H9 (cell line): ENCODE results near the gene HOXB6. TPM values are rescaled to one million over a fixed set of nuclear protein-coding genes. Genes with fewer than 3 reads are reported as not detected.
A peak's percentile ranks its signal among the peaks of the same experiment; 100 is the strongest.

Experiments
- DNase-seq: peaks from one replicate; pipeline ENCODE4 v3.0.0-alpha.2; 2017
- H2AFZ ChIP-seq: one replicate; pipeline ENCODE4 v1.6.1; 2013; ENCODE audit warnings: mild to moderate bottlenecking, low read length, control low read depth, moderate library complexity
- H2AK5ac ChIP-seq: 2 replicates; pipeline ENCODE4 v1.6.1; 2013; ENCODE audit warnings: low read length, control low read depth, mixed read lengths; ENCODE audit not compliant: insufficient read length
- H2BK120ac ChIP-seq: one replicate; pipeline ENCODE4 v1.6.1; 2013; ENCODE audit warnings: low read depth, mild to moderate bottlenecking, low read length, control low read depth, inconsistent platforms; ENCODE audit not compliant: poor library complexity, severe bottlenecking
- H2BK12ac ChIP-seq: 2 replicates; pipeline ENCODE4 v1.6.1; 2013; ENCODE audit warnings: low read length, control low read depth, mixed read lengths, low read depth; ENCODE audit not compliant: insufficient read length
- H2BK15ac ChIP-seq: 2 replicates; pipeline ENCODE4 v1.6.1; 2013; ENCODE audit warnings: low read depth, low read length, control low read depth
- H2BK20ac ChIP-seq: one replicate; pipeline ENCODE4 v1.6.1; 2013; ENCODE audit warnings: low read depth, mild to moderate bottlenecking, low read length, control low read depth, inconsistent platforms; ENCODE audit not compliant: poor library complexity, severe bottlenecking
- H2BK5ac ChIP-seq: 2 replicates; pipeline ENCODE4 v1.6.1; 2013; ENCODE audit warnings: low read length, control low read depth, mixed read lengths; ENCODE audit not compliant: insufficient read length
- H3K14ac ChIP-seq: 2 replicates; pipeline ENCODE4 v1.6.1; 2013; ENCODE audit warnings: low read length, control low read depth; ENCODE audit not compliant: insufficient read depth
- H3K18ac ChIP-seq: 2 replicates; pipeline ENCODE4 v1.6.1; 2013; ENCODE audit warnings: low read depth, mild to moderate bottlenecking, mixed read lengths, low read length, control low read depth; ENCODE audit not compliant: insufficient read length
- H3K23ac ChIP-seq: 2 replicates; pipeline ENCODE4 v1.6.1; 2013; ENCODE audit warnings: low read length, control low read depth, mixed read lengths, low read depth; ENCODE audit not compliant: insufficient read length
- H3K23me2 ChIP-seq: 2 replicates; pipeline ENCODE4 v1.6.1; 2013; ENCODE audit warnings: low read depth, mild to moderate bottlenecking, mixed read lengths, low read length, control low read depth; ENCODE audit not compliant: insufficient read length, poor library complexity, severe bottlenecking
- H3K27ac ChIP-seq: 2 replicates; pipeline ENCODE4 v1.5.1; 2013; ENCODE audit warnings: low read length, control low read depth, mixed read lengths, low read depth; ENCODE audit not compliant: insufficient read length
- H3K27me3 ChIP-seq: 2 replicates; pipeline ENCODE4 v1.6.1; 2013; ENCODE audit warnings: low read length, control low read depth, inconsistent platforms; ENCODE audit not compliant: insufficient read depth
- H3K4ac ChIP-seq: 2 replicates; pipeline ENCODE4 v1.6.1; 2013; ENCODE audit warnings: low read depth, mild to moderate bottlenecking, control low read depth, inconsistent platforms, low read length, moderate library complexity
- H3K4me1 ChIP-seq: 2 replicates; pipeline ENCODE4 v1.6.1; 2013; ENCODE audit warnings: low read length, control low read depth, inconsistent platforms; ENCODE audit not compliant: insufficient read depth
- H3K4me2 ChIP-seq: 2 replicates; pipeline ENCODE4 v1.6.1; 2013; ENCODE audit warnings: low read length, control low read depth, mixed read lengths; ENCODE audit not compliant: insufficient read length, insufficient read depth
- H3K56ac ChIP-seq: 2 replicates; pipeline ENCODE4 v1.6.1; 2013; ENCODE audit warnings: low read depth, mild to moderate bottlenecking, mixed read lengths, low read length, control low read depth; ENCODE audit not compliant: insufficient read length
- H3K79me1 ChIP-seq: 2 replicates; pipeline ENCODE4 v1.6.1; 2013; ENCODE audit warnings: low read depth, mild to moderate bottlenecking, moderate library complexity, low read length, control low read depth, inconsistent platforms; ENCODE audit not compliant: insufficient read depth, poor library complexity, severe bottlenecking
- H3K79me2 ChIP-seq: 2 replicates; pipeline ENCODE4 v1.6.1; 2013; ENCODE audit warnings: low read length, control low read depth, inconsistent platforms; ENCODE audit not compliant: insufficient read depth
- H3K9ac ChIP-seq: 2 replicates; pipeline ENCODE4 v1.6.1; 2013; ENCODE audit warnings: low read length, control low read depth, mixed read lengths; ENCODE audit not compliant: insufficient read length; ENCODE audit errors: extremely low read depth
- H3K9me3 ChIP-seq: one replicate; pipeline ENCODE4 v1.6.1; 2013; ENCODE audit warnings: low read depth, low read length, inconsistent platforms; ENCODE audit not compliant: control insufficient read depth
- H3T11ph ChIP-seq: one replicate; pipeline ENCODE4 v1.6.1; 2013; ENCODE audit warnings: mild to moderate bottlenecking, low read length, control low read depth, inconsistent platforms
- H4K20me1 ChIP-seq: one replicate; pipeline ENCODE4 v1.6.1; 2013; ENCODE audit not compliant: control insufficient read depth, insufficient read length, insufficient read depth
- H4K5ac ChIP-seq: 2 replicates; pipeline ENCODE4 v1.6.1; 2013; ENCODE audit warnings: low read depth, mild to moderate bottlenecking, mixed read lengths, low read length, control low read depth; ENCODE audit not compliant: insufficient read length
- H4K8ac ChIP-seq: replicated peaks from 2 replicates; pipeline ENCODE4 v1.6.1; 2013; ENCODE audit warnings: low read length, control low read depth, mixed read lengths, low read depth; ENCODE audit not compliant: insufficient read length
- H4K91ac ChIP-seq: 2 replicates; pipeline ENCODE4 v1.6.1; 2013; ENCODE audit warnings: low read depth, mild to moderate bottlenecking, moderate library complexity, mixed read lengths, low read length, control low read depth; ENCODE audit not compliant: insufficient read length
- H3K27ac Mint-ChIP-seq, 3 experiments: 2 replicates in 2 of 3; 3 replicates in 1 of 3; pipeline ENCODE4 v1.8.0; 2020 to 2021; ENCODE audit warnings: mixed read lengths in 3 of 3, mild to moderate bottlenecking in 1 of 3, moderate library complexity in 1 of 3
- H3K27me3 Mint-ChIP-seq: 2 replicates; pipeline ENCODE4 v1.8.0; 2021; ENCODE audit warnings: low read depth, mild to moderate bottlenecking, moderate library complexity, mixed read lengths
- H3K36me3 Mint-ChIP-seq, 3 experiments: 2 replicates in 2 of 3; 3 replicates in 1 of 3; pipeline ENCODE4 v1.8.0; 2020 to 2021; ENCODE audit warnings: low read depth in 3 of 3, mixed read lengths in 3 of 3; ENCODE audit not compliant: insufficient read depth in 1 of 3
- H3K4me1 Mint-ChIP-seq, 2 experiments: 2 replicates each; pipeline ENCODE4 v1.8.0; 2020; ENCODE audit warnings: mixed read lengths in 2 of 2
- H3K4me3 Mint-ChIP-seq, 2 experiments: 2 replicates in 1 of 2; 3 replicates in 1 of 2; pipeline ENCODE4 v1.8.0; 2020 to 2021; ENCODE audit warnings: mild to moderate bottlenecking in 2 of 2, mixed read lengths in 2 of 2, moderate library complexity in 1 of 2
- H3K9me3 Mint-ChIP-seq, 2 experiments: 2 replicates in 1 of 2; 3 replicates in 1 of 2; pipeline ENCODE4 v1.8.0; 2020; ENCODE audit warnings: mild to moderate bottlenecking in 2 of 2, mixed read lengths in 2 of 2, moderate library complexity in 1 of 2
- CTCF ChIP-seq: fragments of 200-600 bp; sonication (generic); conservative IDR thresholded peaks from 3 replicates; pipeline ENCODE4 v1.8.0; 2021; ENCODE audit warnings: antibody characterized with exemption, mild to moderate bottlenecking
- WGBS: extraction: QIAGEN DNeasy Blood & Tissue Kit; methylation state at CpG from one replicate; pipeline ENCODE4 v1.1.7; 2013; ENCODE audit warnings: missing lambda C conversion rate, low lambda C conversion rate, mixed read lengths; ENCODE audit not compliant: insufficient read length; ENCODE audit errors: extremely low coverage; 5-methylcytosine and 5-hydroxymethylcytosine counted together
- total RNA-seq: library from RNA; stranded (reverse); gene quantifications from 2 replicates; pipeline ENCODE4 v1.2.1, GENCODE V29; 2021

HOXB6 gene
- total RNA-seq, 1 experiment from 2014 or later: not detected

- H3K27ac Mint-ChIP-seq: no peak overlapping the region
- H3K23ac ChIP-seq: no peak overlapping the region
- no peak overlapping the region for H2BK20ac ChIP-seq
- H3K14ac ChIP-seq: no peak overlapping the region
- no peak overlapping the region for H4K91ac ChIP-seq
- no CpG with 5 or more reads among the region's 36 CpGs for WGBS
- H4K8ac ChIP-seq: no peak overlapping the region
- peaks cover 9 to 28% of the 10 kb centered on the region in 2 experiments for H3K4me1 Mint-ChIP-seq
- H2AK5ac ChIP-seq: no peak overlapping the region
- H3K9me3 Mint-ChIP-seq: peaks cover 6 to 10% of the 10 kb centered on the region in 2 experiments; a peak in 4 of 5 replicates
- no peak overlapping the region for H3K56ac ChIP-seq
- H3K18ac ChIP-seq: no peak overlapping the region
- H3K23me2 ChIP-seq: no peaks in the 10 kb centered on the region
- TF ChIP-seq CTCF: no peak
- H3K79me2 ChIP-seq: no peaks in the 10 kb centered on the region
- no peaks in the 10 kb centered on the region for H3K79me1 ChIP-seq
- H3K9me3 ChIP-seq: no peaks in the 10 kb centered on the region
- H4K5ac ChIP-seq: no peak overlapping the region
- H3K4ac ChIP-seq: no peak overlapping the region
- no peak overlapping the region for H2BK5ac ChIP-seq
- DNase-seq: peak; percentile 69
- H4K20me1 ChIP-seq: peaks cover 3% of the 10 kb centered on the region
- peaks cover 0 to 2% (median 0%) of the 10 kb centered on the region in 3 experiments; a peak in 1 of 7 replicates for H3K36me3 Mint-ChIP-seq
- no peak overlapping the region for H2BK15ac ChIP-seq
- peaks cover 93% of the 10 kb centered on the region for H3K27me3 ChIP-seq
- no peak overlapping the region for H2AFZ ChIP-seq
- H2BK12ac ChIP-seq: no peak overlapping the region
- no peak overlapping the region for H2BK120ac ChIP-seq
- H3K4me2 ChIP-seq: no peak overlapping the region
- H3K4me3 Mint-ChIP-seq: peak overlapping the region in 1 of 2 experiments; percentile 73; a peak in 3 of 5 replicates
- no peak overlapping the region for H3T11ph ChIP-seq
- H3K27ac ChIP-seq: no peak overlapping the region
- no peak overlapping the region for H3K9ac ChIP-seq
- H3K27me3 Mint-ChIP-seq: peaks cover 99% of the 10 kb centered on the region
- H3K4me1 ChIP-seq: no peaks in the 10 kb centered on the region
Measured at GRCh38 chr17:48555258-48556228, 49.2 kb downstream of the HOXB6 start.
